Measurements from ENCODE around the gene CCDC175. TPM values are rescaled to one million over a fixed set of nuclear protein-coding genes. Genes with fewer than 3 reads are reported as not detected.

CCDC175 gene
- total RNA-seq, 1 experiment from 2014 or later = not detected

DNA sequence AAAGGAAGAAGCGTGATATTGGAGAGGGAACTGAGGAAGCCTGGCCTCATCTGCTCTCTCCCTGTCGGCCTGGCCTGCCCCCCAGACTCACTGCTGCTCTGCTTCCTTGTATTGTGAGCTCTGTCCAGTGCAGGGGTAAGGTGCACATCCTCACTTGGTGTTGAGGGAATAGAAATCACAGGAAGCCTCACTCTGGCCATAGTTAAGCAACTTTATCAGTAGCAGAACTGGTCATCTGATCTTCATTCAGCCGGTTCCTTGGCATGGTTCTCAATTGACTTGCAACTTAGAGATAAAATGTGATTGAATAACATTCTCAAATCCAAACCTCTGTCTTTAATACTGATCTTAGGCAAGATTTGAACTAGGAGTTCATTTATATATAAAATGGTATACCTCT is 11.5 kb upstream of the CCDC175 start:
- Histone ChIP-seq H3K27ac (ENCODE audit: low read length) (no peak overlapping the region), H3K9ac (ENCODE audit: low read length) (no peak overlapping the region), H3K36me3 (ENCODE audit: insufficient read depth, low read length) (no peaks in the 10 kb centered on the region), H3K27me3 (ENCODE audit: low read length) (0 out of 2 replicates have a peak, but pooled peaks cover 2% of the 10 kb centered on the region), H4K20me1 (ENCODE audit: insufficient read depth, low read depth, low read length) (no peaks in the 10 kb centered on the region), H2AFZ (ENCODE audit: low read length) (no peak overlapping the region), H3K4me1 (ENCODE audit: low read length) (0 out of 2 replicates have a peak, but pooled peaks cover 3% of the 10 kb centered on the region), H3K4me2 (ENCODE audit: low read depth, low read length, poor library complexity, severe bottlenecking) (no peak overlapping the region), H3K4me3 (ENCODE audit: low read length) (no peak overlapping the region), H3K79me2 (ENCODE audit: low read length) (no peaks in the 10 kb centered on the region), H3K9me2 (replicated peaks; ENCODE audit: insufficient read depth, low read length) (no peaks in the 10 kb centered on the region), H3K9me3 (ENCODE audit: low read length) (peaks cover 3% of the 10 kb centered on the region; the same call in 1 of the 2 replicates)
- DNase-seq = no peak

DNA sequence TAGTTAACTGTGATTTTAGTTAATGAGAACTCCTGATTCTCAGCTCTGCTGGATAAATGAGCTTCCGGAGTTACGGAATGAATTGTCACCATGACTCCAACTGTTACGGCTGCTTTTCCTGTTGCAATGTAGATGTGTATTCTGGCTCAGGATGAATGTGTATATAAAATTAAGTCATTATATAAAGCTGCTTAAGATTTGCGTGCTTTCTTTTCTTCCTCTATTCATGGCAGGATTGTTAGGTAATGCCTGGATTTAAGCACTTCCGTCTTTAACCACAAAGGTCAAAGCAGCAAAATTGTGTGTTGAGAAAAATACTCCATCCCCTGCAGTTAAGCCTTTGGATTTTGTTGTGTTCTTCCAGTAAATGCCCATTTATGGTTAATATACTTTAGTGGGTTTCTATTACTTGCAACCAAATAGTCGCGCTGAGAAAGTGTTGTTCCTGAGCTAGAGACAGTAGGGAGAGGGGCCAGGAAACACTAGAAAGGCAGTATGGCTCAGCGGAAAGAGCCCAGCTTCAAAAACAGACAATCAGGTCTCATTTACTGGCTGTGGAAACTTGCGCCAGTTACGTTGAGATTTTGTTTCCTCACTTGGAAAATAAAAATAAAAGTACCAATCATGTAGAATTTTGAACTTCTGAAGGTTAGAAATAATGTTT is 9.4 kb upstream of the CCDC175 start:
- Histone ChIP-seq H2AFZ (ENCODE audit: low read length) (no peak overlapping the region), H3K27ac (ENCODE audit: low read length) (no peak overlapping the region), H4K20me1 (ENCODE audit: insufficient read depth, low read depth, low read length) (no peaks in the 10 kb centered on the region), H3K9ac (ENCODE audit: low read length) (no peak overlapping the region), H3K9me3 (ENCODE audit: low read length) (no peaks in the 10 kb centered on the region), H3K4me3 (ENCODE audit: low read length) (no peak overlapping the region), H3K27me3 (ENCODE audit: low read length) (0 out of 2 replicates have a peak, but pooled peaks cover 2% of the 10 kb centered on the region), H3K36me3 (ENCODE audit: insufficient read depth, low read length) (no peaks in the 10 kb centered on the region), H3K4me2 (ENCODE audit: low read depth, low read length, poor library complexity, severe bottlenecking) (peak overlapping the region; percentile 10), H3K9me2 (replicated peaks; ENCODE audit: insufficient read depth, low read length) (no peaks in the 10 kb centered on the region), H3K4me1 (ENCODE audit: low read length) (0 out of 2 replicates have a peak, but pooled peaks cover 3% of the 10 kb centered on the region), H3K79me2 (ENCODE audit: low read length) (no peaks in the 10 kb centered on the region)
- no peak for DNase-seq

DNA sequence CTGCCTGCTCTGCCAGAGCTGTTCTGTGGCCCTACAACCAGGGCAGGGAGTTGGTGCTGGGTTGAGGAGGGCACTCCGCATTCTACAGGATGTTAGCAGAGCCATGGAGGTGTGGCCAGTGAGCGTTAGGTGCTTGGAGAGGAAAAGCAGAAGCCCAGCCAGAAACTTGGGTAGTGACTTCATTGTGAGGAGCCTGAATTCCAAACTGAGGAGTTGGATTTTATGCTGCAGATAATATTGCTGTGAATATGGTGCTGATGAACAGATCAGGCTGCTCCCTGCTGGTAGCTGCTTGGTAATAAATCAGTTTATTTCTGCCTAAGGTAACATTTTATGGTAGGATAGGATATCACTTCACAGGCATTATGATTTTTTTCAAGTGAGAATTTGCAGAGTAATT is 7.1 kb upstream of the CCDC175 start:
- Histone ChIP-seq H3K9ac (ENCODE audit: low read length) (no peak overlapping the region), H3K4me1 (ENCODE audit: low read length) (0 out of 2 replicates have a peak, but pooled peaks cover 3% of the 10 kb centered on the region), H3K4me2 (ENCODE audit: low read depth, low read length, poor library complexity, severe bottlenecking) (no peak overlapping the region), H3K36me3 (ENCODE audit: insufficient read depth, low read length) (no peaks in the 10 kb centered on the region), H3K27ac (ENCODE audit: low read length) (no peak overlapping the region), H3K27me3 (ENCODE audit: low read length) (no peaks in the 10 kb centered on the region), H3K79me2 (ENCODE audit: low read length) (no peaks in the 10 kb centered on the region), H2AFZ (ENCODE audit: low read length) (no peak overlapping the region), H3K9me3 (ENCODE audit: low read length) (no peaks in the 10 kb centered on the region), H4K20me1 (ENCODE audit: insufficient read depth, low read depth, low read length) (no peaks in the 10 kb centered on the region), H3K9me2 (replicated peaks; ENCODE audit: insufficient read depth, low read length) (no peaks in the 10 kb centered on the region), H3K4me3 (ENCODE audit: low read length) (no peak overlapping the region)
- DNase-seq = no peak

DNA sequence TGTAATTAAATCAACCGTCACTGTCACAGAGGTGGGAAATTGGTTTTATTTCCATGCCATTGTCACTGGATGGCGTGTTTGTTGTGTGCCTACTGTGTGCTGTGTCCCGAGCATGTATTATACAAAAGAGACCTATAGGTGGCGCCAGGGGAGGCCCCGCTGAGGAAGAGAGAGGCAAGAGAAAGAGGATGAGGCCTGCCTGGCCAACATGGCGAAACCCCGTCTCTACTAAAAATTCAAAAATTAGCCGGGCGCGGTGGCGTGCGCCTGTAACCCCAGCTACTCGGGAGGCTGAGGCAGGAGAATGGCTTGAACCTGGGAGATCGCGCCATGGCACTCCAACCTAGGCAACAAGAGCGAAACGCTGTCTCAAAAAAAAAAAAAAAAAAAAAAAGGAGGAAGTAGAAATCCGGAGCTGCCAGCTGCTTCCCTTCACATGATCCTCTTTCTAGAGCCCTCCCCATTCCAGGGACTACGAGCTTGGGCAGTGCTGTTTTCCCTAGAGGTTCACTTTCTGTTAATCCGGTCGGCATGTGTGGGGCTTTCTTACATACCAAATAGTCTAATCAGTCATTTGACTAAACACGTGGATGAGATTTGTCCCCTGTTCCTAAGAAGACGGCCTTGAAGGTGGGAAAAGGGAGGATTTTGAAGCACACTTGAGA is 6.4 kb upstream of the CCDC175 start:
- no peak overlapping the region for H3K4me2 ChIP-seq (ENCODE audit: low read depth, low read length, poor library complexity, severe bottlenecking)

DNA sequence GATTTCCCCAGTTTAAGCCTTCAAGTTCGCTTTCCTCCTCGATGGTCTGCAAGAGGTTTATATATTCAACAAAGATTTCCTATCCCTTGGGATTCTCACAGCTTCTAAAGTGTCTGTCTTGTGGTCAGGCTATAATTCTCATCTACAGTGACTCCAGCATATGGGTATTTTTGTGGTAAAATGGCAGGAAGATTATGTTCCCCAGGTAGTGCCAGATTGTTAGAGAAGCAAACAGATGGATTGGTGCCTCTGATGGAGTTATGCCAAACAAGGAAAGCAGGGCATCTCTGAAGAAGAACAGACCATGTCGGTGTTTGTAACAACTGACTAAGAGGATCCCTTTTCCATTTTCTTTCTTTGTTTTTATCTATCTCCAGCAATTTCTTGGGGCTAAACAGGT is 5.5 kb upstream of the CCDC175 start:
- no peaks in the 10 kb centered on the region for H3K79me2 ChIP-seq (ENCODE audit: low read length)
- 0 out of 2 replicates have a peak, but pooled peaks cover 3% of the 10 kb centered on the region for H3K4me1 ChIP-seq (ENCODE audit: low read length)
- no peak overlapping the region for H3K27ac ChIP-seq (ENCODE audit: low read length)
- no peaks in the 10 kb centered on the region for H3K9me2 ChIP-seq (replicated peaks; ENCODE audit: insufficient read depth, low read length)
- no peaks in the 10 kb centered on the region for H3K9me3 ChIP-seq (ENCODE audit: low read length)
- no peaks in the 10 kb centered on the region for H4K20me1 ChIP-seq (ENCODE audit: insufficient read depth, low read depth, low read length)
- H3K36me3 ChIP-seq (ENCODE audit: insufficient read depth, low read length) = no peaks in the 10 kb centered on the region
- no peak overlapping the region for H3K9ac ChIP-seq (ENCODE audit: low read length)
- no peak overlapping the region for H2AFZ ChIP-seq (ENCODE audit: low read length)
- no peak overlapping the region for H3K4me3 ChIP-seq (ENCODE audit: low read length)
- H3K27me3 ChIP-seq (ENCODE audit: low read length) = no peaks in the 10 kb centered on the region
- no peak overlapping the region for H3K4me2 ChIP-seq (ENCODE audit: low read depth, low read length, poor library complexity, severe bottlenecking)
- DNase-seq = no peak

More for the DNA sequence above, 6.4 kb upstream of the CCDC175 start:
- DNase-seq = no peak
- Histone ChIP-seq H3K27ac (ENCODE audit: low read length) (no peak overlapping the region), H3K9me2 (replicated peaks; ENCODE audit: insufficient read depth, low read length) (no peaks in the 10 kb centered on the region), H3K9me3 (ENCODE audit: low read length) (no peaks in the 10 kb centered on the region), H4K20me1 (ENCODE audit: insufficient read depth, low read depth, low read length) (no peaks in the 10 kb centered on the region), H2AFZ (ENCODE audit: low read length) (no peak overlapping the region), H3K4me3 (ENCODE audit: low read length) (no peak overlapping the region), H3K4me1 (ENCODE audit: low read length) (0 out of 2 replicates have a peak, but pooled peaks cover 3% of the 10 kb centered on the region), H3K79me2 (ENCODE audit: low read length) (no peaks in the 10 kb centered on the region), H3K9ac (ENCODE audit: low read length) (no peak overlapping the region), H3K27me3 (ENCODE audit: low read length) (no peaks in the 10 kb centered on the region), H3K36me3 (ENCODE audit: insufficient read depth, low read length) (no peaks in the 10 kb centered on the region)

DNA sequence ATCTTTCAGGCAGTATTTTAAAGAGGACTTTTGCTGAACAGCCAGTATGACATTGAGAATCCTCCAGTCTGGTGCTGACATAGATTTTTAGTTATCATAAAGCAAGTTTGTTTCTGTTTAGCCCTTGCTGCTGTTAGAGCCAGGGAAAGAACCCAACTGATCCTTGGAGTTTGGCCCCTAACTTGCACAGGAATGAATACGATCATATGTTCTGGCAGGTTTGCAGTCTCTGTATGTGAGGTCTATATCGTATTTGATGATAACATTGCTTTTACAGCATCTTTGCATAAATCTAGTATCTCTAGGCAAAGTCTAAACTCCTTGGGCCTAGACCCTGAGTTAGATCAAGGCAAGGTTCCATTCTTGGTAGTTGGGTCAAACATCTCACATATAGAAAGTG is 4.3 kb upstream of the CCDC175 start:
- H3K27me3 ChIP-seq (ENCODE audit: low read length) = no peaks in the 10 kb centered on the region

DNA sequence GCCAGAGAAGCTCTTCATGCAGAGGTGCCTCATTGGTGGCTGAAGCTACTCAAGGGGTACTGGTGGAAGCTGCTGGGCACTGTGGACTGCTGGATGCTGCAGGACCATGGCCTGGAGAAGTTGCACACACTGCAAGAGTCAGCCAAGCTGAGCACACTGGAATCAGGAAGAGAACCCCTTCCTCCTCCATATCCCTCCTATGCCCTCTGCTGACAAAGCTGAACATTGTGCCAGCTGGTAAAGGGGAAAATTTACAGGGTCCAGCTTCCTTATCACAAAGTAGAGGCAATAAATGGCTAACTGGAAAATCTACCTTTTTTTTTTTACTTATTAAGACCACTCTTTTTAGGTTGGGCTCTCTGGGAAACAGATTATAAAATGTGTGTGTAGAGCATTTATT is 6.5 kb downstream of the CCDC175 start:
- DNase-seq = peak; percentile 49
- Histone ChIP-seq H3K79me2 (ENCODE audit: low read length) (no peaks in the 10 kb centered on the region), H3K4me2 (ENCODE audit: low read depth, low read length, poor library complexity, severe bottlenecking) (no peak overlapping the region), H4K20me1 (ENCODE audit: insufficient read depth, low read depth, low read length) (no peaks in the 10 kb centered on the region), H3K4me3 (ENCODE audit: low read length) (no peak overlapping the region), H3K27me3 (ENCODE audit: low read length) (no peaks in the 10 kb centered on the region), H3K9ac (ENCODE audit: low read length) (no peak overlapping the region), H3K36me3 (ENCODE audit: insufficient read depth, low read length) (no peaks in the 10 kb centered on the region), H3K9me3 (ENCODE audit: low read length) (no peaks in the 10 kb centered on the region), H3K27ac (ENCODE audit: low read length) (no peak overlapping the region), H3K4me1 (ENCODE audit: low read length) (no peaks in the 10 kb centered on the region), H3K9me2 (replicated peaks; ENCODE audit: insufficient read depth, low read length) (no peaks in the 10 kb centered on the region), H2AFZ (ENCODE audit: low read length) (no peak overlapping the region)

More for the DNA sequence above, 4.3 kb upstream of the CCDC175 start:
- no peaks in the 10 kb centered on the region for H3K79me2 ChIP-seq (ENCODE audit: low read length)
- H3K9ac ChIP-seq (ENCODE audit: low read length) = no peak overlapping the region
- no peak for DNase-seq
- H3K36me3 ChIP-seq (ENCODE audit: insufficient read depth, low read length) = no peaks in the 10 kb centered on the region
- H4K20me1 ChIP-seq (ENCODE audit: insufficient read depth, low read depth, low read length) = no peaks in the 10 kb centered on the region
- H3K4me1 ChIP-seq (ENCODE audit: low read length) = peaks cover 10% of the 10 kb centered on the region
- no peaks in the 10 kb centered on the region for H3K9me3 ChIP-seq (ENCODE audit: low read length)
- no peak overlapping the region for H3K4me3 ChIP-seq (ENCODE audit: low read length)
- H3K4me2 ChIP-seq (ENCODE audit: low read depth, low read length, poor library complexity, severe bottlenecking) = no peak overlapping the region
- H2AFZ ChIP-seq (ENCODE audit: low read length) = no peak overlapping the region
- H3K9me2 ChIP-seq (replicated peaks; ENCODE audit: insufficient read depth, low read length) = no peaks in the 10 kb centered on the region
- no peak overlapping the region for H3K27ac ChIP-seq (ENCODE audit: low read length)

DNA sequence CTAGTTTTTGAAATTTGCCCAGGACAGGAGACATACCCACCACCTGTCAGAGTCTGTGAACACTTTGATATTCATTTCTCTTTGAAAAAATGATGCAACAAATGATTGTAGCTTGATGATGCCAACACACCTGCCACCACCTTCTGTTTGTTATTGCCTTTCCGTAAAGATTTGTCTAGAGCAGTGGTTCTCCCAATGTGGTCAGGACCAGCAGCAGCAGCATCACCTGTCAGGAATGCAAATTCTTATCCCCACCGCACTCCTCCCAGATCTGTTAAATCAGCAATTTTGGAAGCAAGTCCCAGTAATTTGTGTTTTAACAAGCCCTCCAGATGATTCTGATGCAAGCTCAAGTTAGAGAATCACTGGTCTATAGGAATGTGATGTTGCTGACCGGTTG is 9.9 kb downstream of the CCDC175 start:
- no peaks in the 10 kb centered on the region for H3K9me2 ChIP-seq (replicated peaks; ENCODE audit: insufficient read depth, low read length)
- no peaks in the 10 kb centered on the region for H3K79me2 ChIP-seq (ENCODE audit: low read length)
- no peaks in the 10 kb centered on the region for H3K27me3 ChIP-seq (ENCODE audit: low read length)
- no peaks in the 10 kb centered on the region for H3K9me3 ChIP-seq (ENCODE audit: low read length)
- H3K9ac ChIP-seq (ENCODE audit: low read length) = no peak overlapping the region
- DNase-seq = no peak
- H3K4me3 ChIP-seq (ENCODE audit: low read length) = no peak overlapping the region
- H3K4me2 ChIP-seq (ENCODE audit: low read depth, low read length, poor library complexity, severe bottlenecking) = no peak overlapping the region
- no peak overlapping the region for H2AFZ ChIP-seq (ENCODE audit: low read length)
- no peaks in the 10 kb centered on the region for H4K20me1 ChIP-seq (ENCODE audit: insufficient read depth, low read depth, low read length)
- no peaks in the 10 kb centered on the region for H3K4me1 ChIP-seq (ENCODE audit: low read length)
- no peak overlapping the region for H3K27ac ChIP-seq (ENCODE audit: low read length)
- H3K36me3 ChIP-seq (ENCODE audit: insufficient read depth, low read length) = no peaks in the 10 kb centered on the region
